HG03565 (cell line): ENCODE results near the gene WDCP.
"Not testable (repeated sequence)": the region's sequence is repeated elsewhere in the genome, so short reads cannot be mapped to it uniquely, and the experiment has no call there.

Source experiments
- ATAC-seq: cut with Tn5 transposase; IDR thresholded peaks from one replicate; pipeline ENCODE4 v1.9.1; 2021; ENCODE audit warnings: mild to moderate bottlenecking, moderate library complexity; ENCODE audit not compliant: unreplicated experiment

The WDCP gene

GRCh38 chr2:24046930-24047702 lies at the start of gene WDCP:
WDCP (minus strand) TSS chr2:24047391; CDS start chr2:24039494, 7,897 bp downstream.
- peak; percentile 98 for ATAC-seq

- ATAC-seq: not testable (repeated sequence)
These were observed 48.0 kb upstream of the WDCP start for GRCh38 chr2:24095171-24095677.

- ATAC-seq: not testable (repeated sequence)
These were observed 46.1 kb upstream of the WDCP start for GRCh38 chr2:24093270-24093669.

- ATAC-seq: no peak
These were observed 41.7 kb upstream of the WDCP start for GRCh38 chr2:24088821-24089359.

GRCh38 chr2:24087032-24087431 lies 39.8 kb upstream of the WDCP start:
- no peak for ATAC-seq

GRCh38 chr2:24086241-24086640 lies 39.0 kb upstream of the WDCP start:
- no peak for ATAC-seq

- no peak for ATAC-seq
These were observed 38.0 kb upstream of the WDCP start for GRCh38 chr2:24085200-24085489.

GRCh38 chr2:24084386-24085199 lies 37.4 kb upstream of the WDCP start, which contains the start of gene TP53I3:
TP53I3 (minus strand) TSS chr2:24084834; CDS start chr2:24084326, 508 bp downstream.
- ATAC-seq: peak; percentile 47

- ATAC-seq: peak; percentile 70
These were observed 36.6 kb upstream of the WDCP start for GRCh38 chr2:24083567-24084385.

GRCh38 chr2:24082787-24083566 lies 35.8 kb upstream of the WDCP start:
- no peak for ATAC-seq

- no peak for ATAC-seq
These were observed 33.5 kb upstream of the WDCP start for GRCh38 chr2:24080701-24081100.

- no peak for ATAC-seq
These were observed 30.7 kb upstream of the WDCP start for GRCh38 chr2:24077879-24078278.

- ATAC-seq: no peak
These were observed 30.3 kb upstream of the WDCP start for GRCh38 chr2:24077535-24077877.

- no peak for ATAC-seq
These were observed 29.8 kb upstream of the WDCP start for GRCh38 chr2:24076849-24077534.

- ATAC-seq: peak; percentile 95
These were observed 29.0 kb upstream of the WDCP start, which contains the start of gene SF3B6 for GRCh38 chr2:24075915-24076848. SF3B6 (minus strand) TSS chr2:24076326; CDS start chr2:24076229, 97 bp downstream.

GRCh38 chr2:24075259-24075658 lies 28.1 kb upstream of the WDCP start:
- no peak for ATAC-seq

- ATAC-seq: no peak
These were observed 26.6 kb upstream of the WDCP start for GRCh38 chr2:24073816-24074215.

- ATAC-seq: no peak
These were observed 25.1 kb upstream of the WDCP start for GRCh38 chr2:24072259-24072658.
